ENCODE results near the gene KNDC1.

KNDC1 gene

DNA sequence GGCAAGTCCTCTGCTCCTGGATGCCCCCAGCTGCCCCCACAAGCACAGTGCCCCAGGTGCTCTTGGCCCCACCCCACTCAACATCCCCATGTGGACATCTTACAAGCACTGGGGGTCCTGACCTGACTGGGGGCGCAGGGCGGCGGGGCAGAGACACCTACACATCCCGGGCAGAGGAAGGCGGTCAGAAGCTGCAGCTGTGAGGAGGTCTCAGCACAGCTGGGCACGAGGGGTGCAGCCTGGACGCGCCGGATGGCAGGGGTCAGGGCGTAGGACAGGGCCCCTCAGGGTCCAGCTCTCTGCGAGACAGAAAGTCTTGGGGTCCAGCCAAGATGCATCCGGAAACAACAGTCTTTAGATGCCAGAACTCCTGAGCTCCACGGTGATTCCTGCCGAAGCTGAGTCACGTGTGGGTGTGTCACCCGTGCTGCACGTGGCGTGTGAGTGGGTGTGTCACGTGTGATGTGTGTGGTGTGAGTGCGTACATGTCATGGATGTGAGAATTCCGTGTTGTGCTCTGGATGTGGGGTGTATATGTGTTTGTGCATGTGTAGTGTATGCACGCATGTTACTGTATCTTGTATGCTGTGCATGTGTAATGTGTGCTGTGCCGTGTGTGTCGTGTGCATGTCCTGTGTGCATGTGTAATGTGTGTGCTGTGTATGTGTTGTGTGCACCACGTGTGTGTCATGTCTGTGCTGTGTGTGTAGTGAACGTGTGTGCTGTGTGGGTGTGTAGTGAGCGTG, 82.8 kb downstream of the KNDC1 start:
- no peak for DNase-seq
- in situ Hi-C loops (cut with HindIII; ENCODE audit: low pct_ligation_motif_present, low pct_unique_long_range_greater_than_20kb, low sequenced_read_pairs): no loop called here

DNA sequence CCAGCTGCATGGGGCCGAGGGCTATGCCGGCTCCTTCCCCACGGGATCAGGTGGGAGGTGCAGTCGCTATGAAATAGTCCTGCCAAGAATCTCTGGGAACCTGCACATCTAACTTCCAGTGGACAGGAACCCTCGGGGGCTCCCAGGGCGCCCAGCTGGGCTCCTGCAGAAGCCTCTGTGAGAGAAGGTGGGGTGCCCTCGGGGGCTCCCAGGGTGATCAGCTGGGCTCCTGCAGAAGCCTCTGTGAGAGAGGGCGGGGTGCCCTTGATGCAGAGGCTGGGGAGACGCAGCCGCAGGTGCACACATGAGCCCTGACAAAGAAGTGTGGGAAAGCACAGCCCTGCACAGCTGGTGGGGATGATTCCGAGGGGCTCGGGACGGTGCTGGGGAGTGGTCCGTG, 83.6 kb downstream of the KNDC1 start:
- in situ Hi-C loops (cut with HindIII; ENCODE audit: low pct_ligation_motif_present, low pct_unique_long_range_greater_than_20kb, low sequenced_read_pairs): no loop called here

DNA sequence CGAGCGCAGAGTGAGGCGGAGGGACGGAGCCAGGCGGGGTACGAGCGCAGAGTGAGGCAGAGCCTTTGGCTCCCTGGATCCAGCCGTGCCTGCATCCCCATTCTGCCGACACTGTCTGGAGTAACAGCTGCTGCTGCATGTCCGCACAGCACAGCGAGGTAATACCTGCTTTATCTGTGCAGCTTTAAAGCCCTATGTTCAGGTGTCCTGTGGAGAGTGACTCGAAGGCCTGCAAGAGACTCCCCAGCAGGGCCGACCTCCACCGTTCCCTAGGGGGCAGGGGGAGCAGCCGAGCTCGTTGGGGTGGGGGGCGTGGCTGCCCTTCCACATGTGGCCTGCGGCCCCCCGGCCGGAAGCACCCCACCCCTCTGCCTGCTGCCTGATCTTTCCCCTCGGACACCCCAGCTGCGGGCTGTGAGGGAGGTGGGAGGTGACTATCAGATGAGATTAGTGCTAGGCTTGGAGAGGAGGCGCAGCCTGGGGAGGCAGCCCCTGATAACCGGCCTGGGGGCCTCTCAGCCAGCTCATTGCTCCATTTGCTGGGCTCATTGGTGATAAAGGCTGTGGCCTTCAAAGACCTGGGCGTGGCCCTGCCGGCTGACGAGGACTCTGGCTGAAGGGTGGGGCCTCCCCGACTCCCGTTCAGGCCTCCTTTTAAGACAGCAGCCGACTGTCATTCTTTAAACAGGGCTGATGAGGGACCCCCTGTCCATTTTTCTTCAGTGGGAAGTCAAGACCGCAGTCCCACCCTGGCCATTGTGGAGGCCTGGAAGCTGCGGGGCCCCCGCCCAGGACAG, 85.6 kb downstream of the KNDC1 start:
- in situ Hi-C loops (cut with HindIII; ENCODE audit: low pct_ligation_motif_present, low pct_unique_long_range_greater_than_20kb, low sequenced_read_pairs): no loop called here

More for the DNA sequence above, 83.6 kb downstream of the KNDC1 start:
- no peak for DNase-seq

DNA sequence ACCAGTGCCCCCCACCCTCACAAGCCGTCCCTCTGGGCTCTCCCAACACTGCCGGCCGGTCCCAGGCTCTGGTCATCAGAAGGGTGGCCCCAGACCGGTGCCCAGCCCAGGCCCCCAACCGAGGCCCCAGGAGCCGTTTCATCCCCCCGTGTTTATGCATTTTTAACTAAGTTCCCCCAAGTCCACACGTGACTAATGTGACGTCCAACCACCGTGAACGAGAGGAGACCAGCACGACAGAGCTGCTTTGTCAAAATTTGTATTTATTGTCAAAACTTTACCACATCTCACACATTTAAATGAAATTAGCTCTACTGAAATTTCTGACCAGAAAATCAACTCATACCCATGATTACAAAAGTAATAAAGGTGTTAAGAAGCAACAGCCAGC, 86.2 kb downstream of the KNDC1 start:
- in situ Hi-C loops (cut with HindIII; ENCODE audit: low pct_ligation_motif_present, low pct_unique_long_range_greater_than_20kb, low sequenced_read_pairs): no loop called here

More for the DNA sequence above, 85.6 kb downstream of the KNDC1 start:
- DNase-seq: no peak

DNA sequence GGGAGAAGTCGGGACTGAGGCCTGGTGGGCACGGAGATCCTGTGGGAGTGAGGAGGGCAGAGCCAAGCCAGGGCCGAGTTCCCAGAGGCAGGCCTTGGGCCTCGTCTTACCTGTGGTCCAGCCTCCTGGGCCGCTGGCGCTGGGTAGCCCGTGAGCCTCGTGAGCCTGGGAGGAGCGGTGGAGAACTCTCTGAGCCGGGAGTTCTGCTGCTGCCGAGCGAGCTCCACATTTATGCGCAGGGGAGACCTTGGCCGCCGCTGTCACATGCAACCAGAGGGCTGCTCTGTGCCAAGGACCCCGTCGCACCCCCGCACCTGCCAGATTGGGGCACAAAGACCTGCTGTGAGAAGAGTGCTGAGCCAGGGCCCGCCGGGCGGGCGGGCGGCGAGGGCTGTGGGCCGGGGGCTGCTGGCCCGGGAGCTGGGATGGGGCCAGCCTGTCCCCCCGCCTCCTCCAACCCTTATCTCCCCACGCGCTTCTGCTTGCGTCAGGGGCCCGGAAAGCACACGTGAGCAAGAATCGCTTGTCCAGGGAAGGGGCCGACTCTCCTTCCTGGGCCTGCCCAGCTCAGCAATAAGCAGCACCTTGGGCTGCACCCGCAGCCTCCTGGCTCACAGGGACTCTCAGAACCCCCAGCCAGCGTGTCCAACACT, 87.8 kb downstream of the KNDC1 start:
- no peak for DNase-seq
- in situ Hi-C loops (cut with HindIII; ENCODE audit: low pct_ligation_motif_present, low pct_unique_long_range_greater_than_20kb, low sequenced_read_pairs): no loop called here

More for the DNA sequence above, 86.2 kb downstream of the KNDC1 start:
- DNase-seq: no peak

DNA sequence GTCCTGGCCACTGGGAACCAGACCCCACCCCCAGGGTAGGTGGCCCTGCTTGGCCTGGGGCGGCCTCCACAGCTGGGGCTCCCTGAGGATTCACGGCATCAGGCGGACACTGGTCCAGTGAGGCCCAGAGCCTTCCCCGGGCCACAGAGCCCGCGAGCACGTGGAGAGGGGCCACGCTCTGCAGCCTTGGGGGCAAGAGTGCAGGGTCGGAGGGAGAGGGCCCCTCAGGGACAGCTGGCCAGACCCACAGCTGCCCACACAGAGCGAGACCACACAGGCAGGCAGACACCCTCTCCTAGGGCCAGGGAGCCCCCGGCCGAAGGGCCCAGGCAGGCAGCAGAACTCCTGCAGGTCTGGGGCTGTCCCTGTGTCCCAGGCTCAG, 88.3 kb downstream of the KNDC1 start:
- in situ Hi-C loops (cut with HindIII; ENCODE audit: low pct_ligation_motif_present, low pct_unique_long_range_greater_than_20kb, low sequenced_read_pairs): no loop called here
- no peak for DNase-seq

DNA sequence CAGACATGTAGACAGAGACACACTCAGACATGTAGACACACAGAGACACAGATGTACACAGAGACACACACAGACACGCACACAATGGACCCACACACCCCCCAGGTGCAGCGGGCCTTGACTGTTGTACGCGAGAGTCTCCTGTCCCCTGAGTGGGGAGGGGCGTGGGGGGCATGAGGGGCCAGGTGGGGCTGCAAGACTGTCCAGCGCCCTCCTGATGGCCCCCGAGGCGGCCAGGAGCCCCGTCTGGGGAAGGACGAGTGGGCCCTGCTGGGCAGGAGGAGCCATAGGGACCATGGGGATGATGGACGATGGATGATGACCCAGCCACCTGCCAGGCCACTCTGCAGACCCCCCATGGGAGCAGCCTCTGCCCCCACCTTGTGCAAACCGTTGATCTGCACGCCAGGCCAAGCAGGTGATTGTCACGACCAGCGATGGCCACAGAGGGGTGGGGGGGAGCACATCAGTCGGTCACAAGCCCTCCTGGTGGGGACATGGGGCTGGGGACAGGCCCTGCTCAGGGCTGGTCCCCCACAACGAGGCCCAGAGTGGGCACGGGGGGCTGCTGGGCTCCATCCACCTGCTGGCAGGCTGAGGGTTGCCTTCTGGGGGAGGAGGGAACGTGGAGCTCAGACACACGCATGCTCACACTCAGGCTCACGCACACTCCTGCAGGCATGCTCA, 89.2 kb downstream of the KNDC1 start:
- in situ Hi-C loops (cut with HindIII; ENCODE audit: low pct_ligation_motif_present, low pct_unique_long_range_greater_than_20kb, low sequenced_read_pairs): no loop called here
- DNase-seq: no peak

DNA sequence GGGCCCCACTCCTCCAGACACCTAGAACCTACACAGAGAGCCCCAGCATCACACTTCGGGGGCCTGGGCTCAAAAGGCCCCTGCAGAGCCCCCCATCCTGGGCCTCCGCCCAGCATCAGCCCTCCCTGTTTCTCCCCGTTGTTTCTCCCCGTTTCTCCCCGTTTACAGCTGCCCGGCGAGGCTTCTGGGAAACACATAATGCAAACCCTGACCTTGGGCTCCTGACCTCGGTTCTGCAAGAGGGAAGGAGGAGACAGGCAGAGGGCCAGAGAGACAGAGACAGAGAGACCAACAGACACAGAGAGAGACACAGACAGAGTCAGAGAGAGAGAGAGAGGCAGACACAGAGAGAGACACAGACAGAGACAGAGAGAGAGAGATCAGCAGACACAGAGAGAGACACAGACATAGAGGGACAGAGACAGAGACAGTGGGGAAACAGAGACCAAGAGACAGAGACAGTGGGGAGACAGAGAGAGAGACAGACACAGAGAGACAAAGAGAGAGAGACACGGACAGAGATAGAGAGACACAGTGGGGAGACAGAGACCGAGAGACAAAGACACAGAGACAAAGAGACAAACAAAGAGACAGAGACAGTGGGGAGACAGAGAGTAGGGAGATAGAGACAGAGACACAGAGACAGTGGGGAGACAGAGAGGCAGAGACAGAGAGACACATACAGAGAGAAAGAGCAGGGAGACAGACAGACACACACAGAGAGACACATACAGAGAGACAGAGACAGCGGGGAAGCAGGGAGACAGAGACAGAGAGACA, 90.1 kb downstream of the KNDC1 start:
- in situ Hi-C loops (cut with HindIII; ENCODE audit: low pct_ligation_motif_present, low pct_unique_long_range_greater_than_20kb, low sequenced_read_pairs): no loop called here
- DNase-seq: no peak

DNA sequence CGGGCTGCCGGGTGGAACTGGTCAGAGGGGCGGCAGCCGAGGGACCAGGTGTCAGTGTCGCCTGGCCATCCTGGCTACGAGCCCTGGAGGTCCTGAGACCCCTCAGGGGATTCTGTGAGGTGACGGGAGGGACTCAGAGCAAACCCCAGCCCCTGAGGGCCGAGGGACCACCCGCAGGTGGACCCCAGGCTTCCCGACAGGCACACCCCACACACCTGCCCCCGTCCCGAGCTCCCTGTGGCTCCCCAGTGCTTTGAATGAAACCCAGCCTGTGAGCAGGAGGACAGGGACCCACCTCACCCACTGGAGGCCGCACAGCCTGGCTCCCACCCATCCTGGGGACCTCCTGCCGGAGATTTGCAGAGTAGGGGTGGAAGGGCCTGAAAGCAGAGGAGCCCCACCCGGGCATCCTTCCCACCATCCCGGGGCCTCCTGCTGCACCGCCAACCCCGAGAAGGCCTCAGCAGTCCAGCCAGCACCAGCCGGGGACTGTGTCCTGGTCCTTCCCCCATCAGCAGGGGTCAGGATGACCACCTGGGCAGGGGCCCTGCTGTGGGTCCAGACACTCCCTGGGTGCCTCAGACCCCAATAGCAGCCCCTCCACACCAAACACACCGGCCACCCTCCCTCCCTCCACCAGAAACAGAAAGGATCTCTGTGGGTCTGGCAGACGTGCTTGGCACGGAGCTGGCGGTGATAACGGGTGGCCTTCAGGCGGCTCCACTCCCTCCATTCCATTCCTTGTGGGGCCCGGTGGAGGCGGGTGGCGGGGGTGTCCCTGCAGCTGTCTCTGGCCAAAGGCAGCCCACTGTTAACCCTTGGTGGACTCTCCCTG, 91.6 kb downstream of the KNDC1 start:
- in situ Hi-C loops (cut with HindIII; ENCODE audit: low pct_ligation_motif_present, low pct_unique_long_range_greater_than_20kb, low sequenced_read_pairs): no loop called here
- no peak for DNase-seq

DNA sequence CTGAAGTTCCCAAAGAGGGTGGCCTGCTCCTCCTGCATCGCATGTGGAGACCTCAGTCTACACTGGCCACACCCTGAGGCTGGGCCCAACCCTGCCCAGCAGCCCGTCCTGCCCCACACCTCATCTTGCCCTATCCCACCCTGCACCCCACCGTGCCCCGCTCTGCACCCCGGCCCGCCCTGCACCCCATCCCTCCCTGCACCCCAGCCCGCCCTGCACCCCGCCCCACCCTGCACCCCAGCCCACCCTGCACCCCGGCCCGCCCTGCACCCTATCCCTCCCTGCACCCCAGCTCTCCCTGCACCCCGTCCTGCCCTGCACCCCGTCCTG, 92.2 kb downstream of the KNDC1 start:
- in situ Hi-C loops (cut with HindIII; ENCODE audit: low pct_ligation_motif_present, low pct_unique_long_range_greater_than_20kb, low sequenced_read_pairs): no loop called here
- no peak for DNase-seq

DNA sequence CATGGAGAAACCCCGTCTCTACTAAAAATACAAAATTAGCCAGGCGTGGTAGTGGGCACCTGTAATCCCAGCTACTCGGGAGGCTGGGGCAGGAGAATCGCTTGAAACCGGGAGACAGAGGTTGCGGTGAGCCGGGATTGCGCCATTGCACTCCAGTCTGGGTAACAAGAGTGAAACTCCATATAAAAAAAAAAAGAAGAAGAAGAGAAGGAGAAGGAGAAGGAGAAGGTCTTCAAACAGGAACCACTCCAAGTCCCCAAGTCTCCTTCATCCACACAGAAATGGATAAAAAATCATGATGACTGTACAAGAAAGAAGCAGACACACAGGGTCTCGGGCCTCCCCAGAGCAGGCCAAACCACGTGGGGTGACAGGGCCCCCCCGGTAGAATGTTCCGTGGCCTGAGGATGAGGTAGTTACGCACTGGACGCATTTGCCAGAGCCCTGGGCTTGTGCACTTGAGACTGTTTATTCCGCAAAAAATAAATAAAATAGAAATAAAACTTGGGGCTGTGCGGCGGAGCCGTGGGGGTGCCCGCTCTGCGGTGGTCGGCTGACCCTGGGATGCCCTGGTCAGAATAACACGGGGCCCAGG, 93.4 kb downstream of the KNDC1 start:
- in situ Hi-C loops (cut with HindIII; ENCODE audit: low pct_ligation_motif_present, low pct_unique_long_range_greater_than_20kb, low sequenced_read_pairs): no loop called here
- no peak for DNase-seq

DNA sequence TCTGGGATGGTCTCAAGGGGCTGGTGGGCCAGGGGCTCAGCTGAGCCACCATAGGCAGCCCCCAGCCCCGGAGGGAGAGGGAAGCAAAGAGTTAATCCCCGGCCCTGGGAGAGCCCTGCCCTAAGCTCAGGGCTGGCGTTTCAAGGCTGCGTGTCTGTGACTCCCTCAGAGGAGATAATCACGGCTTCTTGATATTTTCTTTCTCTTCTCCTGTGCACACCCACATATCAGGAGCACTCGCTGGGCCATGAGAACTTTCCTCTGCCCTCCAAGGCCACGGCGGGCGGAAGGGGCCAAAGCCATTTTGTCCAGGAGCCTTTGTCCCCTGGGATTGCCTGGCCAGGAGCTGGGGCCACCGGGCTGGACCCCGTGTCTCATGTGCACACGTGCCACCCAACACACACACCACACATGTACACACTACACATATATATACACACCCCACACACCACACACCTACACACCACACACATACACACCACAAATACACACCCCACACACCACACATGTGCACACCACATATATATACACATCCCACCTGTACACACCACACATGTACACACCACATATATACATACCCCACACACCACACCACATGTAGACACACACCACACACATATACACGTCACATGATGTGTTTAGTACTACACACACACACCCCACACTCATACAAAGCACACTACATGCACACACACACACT, 94.6 kb downstream of the KNDC1 start:
- DNase-seq: no peak
- in situ Hi-C loops (cut with HindIII; ENCODE audit: low pct_ligation_motif_present, low pct_unique_long_range_greater_than_20kb, low sequenced_read_pairs): no loop called here

DNA sequence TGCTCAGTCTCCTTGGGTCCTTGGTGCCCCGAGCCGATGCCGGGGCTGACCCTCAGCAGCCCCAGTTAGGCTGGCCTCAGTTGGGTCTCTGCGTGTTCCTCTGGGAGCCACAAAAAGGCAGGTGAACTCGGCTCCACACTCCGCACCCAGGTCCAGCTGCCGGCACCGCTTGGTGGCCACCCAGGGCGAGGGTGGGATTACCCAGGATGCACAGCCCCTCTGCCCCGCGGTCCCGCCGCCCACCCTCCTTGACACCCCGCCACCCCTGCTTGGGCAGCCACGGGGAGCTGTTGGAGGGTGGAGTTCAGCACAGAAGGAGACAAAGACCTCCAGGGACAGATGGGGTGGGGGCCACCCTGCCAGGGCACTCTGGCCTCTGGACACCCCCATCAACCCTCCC, 95.3 kb downstream of the KNDC1 start:
- no peak for DNase-seq
- in situ Hi-C loops (cut with HindIII; ENCODE audit: low pct_ligation_motif_present, low pct_unique_long_range_greater_than_20kb, low sequenced_read_pairs): no loop called here

DNA sequence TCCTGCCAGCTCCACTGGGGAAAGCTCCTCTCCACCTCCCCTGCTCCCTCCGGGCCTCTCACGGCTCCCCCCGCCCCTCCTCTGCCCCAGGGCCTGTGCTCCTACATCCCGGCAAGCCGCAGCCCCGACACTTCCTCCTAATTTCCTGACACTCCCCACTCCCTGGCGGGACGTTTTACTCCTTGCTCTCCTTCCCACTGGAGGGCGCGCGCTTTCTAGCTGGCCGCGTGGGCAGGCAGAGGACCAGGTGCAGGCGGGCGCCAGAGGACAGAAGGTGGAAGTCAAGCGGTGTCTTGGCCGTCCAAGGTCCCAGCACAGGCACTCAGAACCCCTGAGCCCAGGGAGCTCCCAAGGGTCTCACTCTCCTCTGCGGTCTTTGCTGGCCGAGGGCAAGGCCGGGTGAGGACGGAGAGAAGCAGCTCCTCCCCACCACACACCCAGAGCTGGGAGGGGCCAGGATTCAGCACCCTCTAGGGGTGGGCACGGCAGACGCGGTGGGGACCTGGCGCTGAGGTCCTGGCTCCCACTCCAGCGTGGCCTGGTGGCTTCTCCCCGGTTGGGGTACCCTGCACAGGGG, 97.6 kb downstream of the KNDC1 start:
- peak; percentile 81 for DNase-seq
- in situ Hi-C loops (cut with HindIII; ENCODE audit: low pct_ligation_motif_present, low pct_unique_long_range_greater_than_20kb, low sequenced_read_pairs): no loop called here

DNA sequence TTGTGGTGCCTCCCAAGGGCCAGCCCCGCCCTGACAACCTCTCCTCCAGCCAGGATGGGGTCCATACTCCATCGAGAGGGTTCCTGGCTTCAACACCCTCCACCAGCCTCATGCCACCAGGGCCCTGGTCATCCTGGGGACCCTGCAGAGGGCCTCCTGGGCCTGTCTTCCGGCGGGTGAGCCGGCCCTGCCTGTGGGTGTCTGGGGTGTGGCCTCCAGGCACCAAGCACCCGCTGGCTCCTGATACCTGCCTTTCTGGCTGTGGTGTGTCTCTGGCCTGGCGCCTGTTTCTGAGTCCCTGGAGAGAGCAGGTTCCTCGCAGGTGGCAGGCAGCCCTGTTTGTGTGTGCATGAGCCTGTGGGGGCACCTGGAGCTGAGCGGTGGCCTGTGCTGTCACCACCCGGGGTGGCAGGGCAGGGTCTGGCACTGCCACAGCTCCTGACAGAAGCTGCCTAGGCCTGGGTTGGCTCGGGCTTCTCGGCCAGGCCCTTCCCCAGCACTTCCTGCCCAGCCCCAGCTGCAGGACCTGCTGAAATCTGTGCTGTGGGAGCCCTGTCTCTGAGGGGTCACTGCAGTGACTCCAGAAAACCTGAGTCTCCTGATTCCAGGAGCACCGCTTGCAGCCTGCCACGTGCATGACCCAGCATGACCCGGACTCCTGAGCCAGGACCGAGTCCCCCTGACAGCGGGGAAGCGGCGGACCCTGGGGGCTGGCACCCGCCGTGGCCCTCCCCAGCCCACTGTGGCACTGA, 98.2 kb downstream of the KNDC1 start:
- DNase-seq: peak; percentile 25
- in situ Hi-C loops (cut with HindIII; ENCODE audit: low pct_ligation_motif_present, low pct_unique_long_range_greater_than_20kb, low sequenced_read_pairs): no loop called here
